Measurements from ENCODE around the gene WBP1L.
"Not testable (repeated sequence)": the region's sequence is repeated elsewhere in the genome, so short reads cannot be mapped to it uniquely, and the experiment has no call there.

The WBP1L gene

GRCh38 chr10:102745157-102745556, 1.4 kb downstream of the WBP1L start:
- FAIRE-seq = no peak
- TF ChIP-seq POLR2A (IDR thresholded peaks at IDR 0.05; ENCODE audit: low read depth, low read length) (no peak), POLR2AphosphoS5 (IDR thresholded peaks at IDR 0.05; ENCODE audit: low read depth, low read length) (no peak), TAF1 (IDR thresholded peaks at IDR 0.05; ENCODE audit: borderline replicate concordance, low read depth, low read length) (no peak)
- DNase-seq (ENCODE audit: insufficient read length) = no peak

- FAIRE-seq = no peak
- TF ChIP-seq POLR2A (IDR thresholded peaks at IDR 0.05; ENCODE audit: low read depth, low read length) = no peak
- TF ChIP-seq POLR2AphosphoS5 (IDR thresholded peaks at IDR 0.05; ENCODE audit: low read depth, low read length) = no peak
- DNase-seq (ENCODE audit: insufficient read length) = no peak
Observed at GRCh38 chr10:102752266-102752930, 8.7 kb downstream of the WBP1L start.

GRCh38 chr10:102752934-102753664, 9.4 kb downstream of the WBP1L start:
- no peak for DNase-seq (ENCODE audit: insufficient read length)
- FAIRE-seq = no peak
- no peak for TF ChIP-seq POLR2AphosphoS5 (IDR thresholded peaks at IDR 0.05; ENCODE audit: low read depth, low read length)
- no peak for TF ChIP-seq POLR2A (IDR thresholded peaks at IDR 0.05; ENCODE audit: low read depth, low read length)
- no peak for TF ChIP-seq TAF1 (IDR thresholded peaks at IDR 0.05; ENCODE audit: borderline replicate concordance, low read depth, low read length)

GRCh38 chr10:102753718-102754117, 10.0 kb downstream of the WBP1L start:
- DNase-seq (ENCODE audit: insufficient read length) (no peak), FAIRE-seq (no peak)
- TF ChIP-seq TAF1 (IDR thresholded peaks at IDR 0.05; ENCODE audit: borderline replicate concordance, low read depth, low read length) (no peak), POLR2AphosphoS5 (IDR thresholded peaks at IDR 0.05; ENCODE audit: low read depth, low read length) (no peak), POLR2A (IDR thresholded peaks at IDR 0.05; ENCODE audit: low read depth, low read length) (no peak)

DNA sequence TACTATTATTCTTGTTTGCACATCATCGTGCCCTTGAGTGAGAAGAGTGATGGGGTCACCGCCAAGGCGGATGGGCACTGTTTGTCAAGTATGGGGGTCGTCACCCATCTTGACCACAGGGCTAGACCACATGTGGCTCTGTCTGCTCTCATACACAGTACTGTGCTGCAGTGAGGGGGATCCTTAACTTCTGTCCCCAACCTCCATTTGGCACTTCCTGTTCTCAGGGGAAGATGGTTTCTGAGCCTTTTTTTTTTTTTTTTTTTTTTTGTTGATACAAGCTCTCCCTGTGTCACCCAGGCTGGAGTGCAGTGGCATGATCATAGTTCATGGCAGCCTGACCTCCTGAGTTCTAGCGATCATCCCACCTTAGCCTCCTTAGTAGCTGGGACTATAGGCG, 13.6 kb downstream of the WBP1L start:
- DNase-seq (ENCODE audit: insufficient read length) = no peak
- TF ChIP-seq TAF1 (IDR thresholded peaks at IDR 0.05; ENCODE audit: borderline replicate concordance, low read depth, low read length) = no peak
- no peak for TF ChIP-seq POLR2AphosphoS5 (IDR thresholded peaks at IDR 0.05; ENCODE audit: low read depth, low read length)
- no peak for TF ChIP-seq POLR2A (IDR thresholded peaks at IDR 0.05; ENCODE audit: low read depth, low read length)
- FAIRE-seq = no peak

DNA sequence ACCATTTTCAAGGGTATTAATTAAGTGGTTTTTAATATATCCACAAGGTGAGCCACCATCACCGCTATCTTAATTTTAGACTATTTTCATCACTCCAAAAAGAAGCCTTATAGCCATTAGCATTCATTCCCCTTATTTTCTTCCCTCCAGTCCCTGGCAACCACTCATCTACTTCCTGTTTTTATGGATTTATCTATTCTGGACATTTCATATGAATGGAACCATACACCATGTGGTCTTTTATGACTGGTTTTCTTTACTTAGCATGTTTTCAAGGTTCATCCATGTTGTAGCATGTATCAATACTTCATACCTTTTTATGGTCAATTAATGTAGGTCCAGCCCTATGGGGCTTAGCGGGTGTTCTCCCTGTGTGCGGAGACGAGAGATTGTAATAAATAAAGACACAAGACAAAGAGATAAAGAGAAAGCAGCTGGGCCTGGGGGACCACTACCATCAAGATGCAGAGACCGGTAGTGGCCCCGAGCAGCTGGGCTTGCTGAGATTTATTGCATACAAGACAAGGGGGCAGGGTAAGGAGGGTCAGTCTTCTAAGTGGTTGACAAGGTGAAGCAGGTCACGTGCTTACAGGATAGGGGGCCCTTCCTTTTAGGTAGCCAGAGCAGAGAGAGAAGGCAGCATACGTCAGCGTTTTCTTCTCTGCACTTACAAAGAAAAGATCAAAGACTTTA, 14.6 kb downstream of the WBP1L start:
- DNase-seq (ENCODE audit: insufficient read length) (no peak), FAIRE-seq (no peak)
- no peak for TF ChIP-seq TAF1 (IDR thresholded peaks at IDR 0.05; ENCODE audit: borderline replicate concordance, low read depth, low read length)
- no peak for TF ChIP-seq POLR2A (IDR thresholded peaks at IDR 0.05; ENCODE audit: low read depth, low read length)
- TF ChIP-seq POLR2AphosphoS5 (IDR thresholded peaks at IDR 0.05; ENCODE audit: low read depth, low read length) = no peak

DNA sequence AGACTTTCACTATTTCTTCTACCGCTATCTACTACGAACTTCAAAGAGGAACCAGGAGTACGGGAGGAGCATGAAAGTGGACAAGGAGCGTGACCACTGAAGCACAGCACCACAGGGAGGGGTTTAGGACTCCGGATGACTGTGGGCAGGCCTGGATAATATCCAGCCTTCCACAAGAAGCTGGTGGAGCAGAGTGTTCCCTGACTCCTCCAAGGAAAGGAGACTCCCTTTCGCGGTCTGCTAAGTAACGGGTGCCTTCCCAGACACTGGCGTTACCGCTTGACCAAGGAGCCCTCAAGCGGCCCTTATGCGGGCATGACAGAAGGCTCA, 15.2 kb downstream of the WBP1L start:
- not testable (repeated sequence) for FAIRE-seq; DNase-seq (ENCODE audit: insufficient read length)

- no peak for FAIRE-seq
- no peak for DNase-seq (ENCODE audit: insufficient read length)
- TF ChIP-seq TAF1 (IDR thresholded peaks at IDR 0.05; ENCODE audit: borderline replicate concordance, low read depth, low read length) (no peak), POLR2AphosphoS5 (IDR thresholded peaks at IDR 0.05; ENCODE audit: low read depth, low read length) (no peak), POLR2A (IDR thresholded peaks at IDR 0.05; ENCODE audit: low read depth, low read length) (no peak)
Observed at GRCh38 chr10:102759497-102760210, 15.9 kb downstream of the WBP1L start.

DNA sequence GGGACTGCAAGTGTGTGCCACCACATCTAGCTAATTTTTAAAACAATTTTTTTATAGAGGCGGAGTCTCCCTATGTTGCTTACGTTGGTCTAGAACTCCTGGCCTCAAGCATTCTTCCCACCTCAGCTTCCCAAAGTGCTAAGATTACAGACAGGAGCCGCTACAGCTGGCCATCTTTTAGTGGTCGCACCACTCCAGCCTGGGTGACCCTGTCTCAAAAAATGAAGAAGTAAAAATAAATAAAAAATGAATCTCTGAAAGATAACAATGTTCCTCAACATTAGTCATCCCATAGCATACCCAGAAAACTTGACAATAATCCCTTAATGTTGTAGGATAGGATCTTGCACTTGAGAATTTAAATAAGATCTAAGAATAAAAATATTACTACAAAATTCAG, 18.2 kb downstream of the WBP1L start:
- no peak for DNase-seq (ENCODE audit: insufficient read length)
- no peak for TF ChIP-seq TAF1 (IDR thresholded peaks at IDR 0.05; ENCODE audit: borderline replicate concordance, low read depth, low read length)
- no peak for TF ChIP-seq POLR2A (IDR thresholded peaks at IDR 0.05; ENCODE audit: low read depth, low read length)
- TF ChIP-seq POLR2AphosphoS5 (IDR thresholded peaks at IDR 0.05; ENCODE audit: low read depth, low read length) = no peak
- FAIRE-seq = no peak

- DNase-seq (ENCODE audit: insufficient read length) (no peak), FAIRE-seq (no peak)
- no peak for TF ChIP-seq TAF1 (IDR thresholded peaks at IDR 0.05; ENCODE audit: borderline replicate concordance, low read depth, low read length)
- TF ChIP-seq POLR2AphosphoS5 (IDR thresholded peaks at IDR 0.05; ENCODE audit: low read depth, low read length) = no peak
- TF ChIP-seq POLR2A (IDR thresholded peaks at IDR 0.05; ENCODE audit: low read depth, low read length) = no peak
Observed at GRCh38 chr10:102762401-102763015, 18.8 kb downstream of the WBP1L start.

DNA sequence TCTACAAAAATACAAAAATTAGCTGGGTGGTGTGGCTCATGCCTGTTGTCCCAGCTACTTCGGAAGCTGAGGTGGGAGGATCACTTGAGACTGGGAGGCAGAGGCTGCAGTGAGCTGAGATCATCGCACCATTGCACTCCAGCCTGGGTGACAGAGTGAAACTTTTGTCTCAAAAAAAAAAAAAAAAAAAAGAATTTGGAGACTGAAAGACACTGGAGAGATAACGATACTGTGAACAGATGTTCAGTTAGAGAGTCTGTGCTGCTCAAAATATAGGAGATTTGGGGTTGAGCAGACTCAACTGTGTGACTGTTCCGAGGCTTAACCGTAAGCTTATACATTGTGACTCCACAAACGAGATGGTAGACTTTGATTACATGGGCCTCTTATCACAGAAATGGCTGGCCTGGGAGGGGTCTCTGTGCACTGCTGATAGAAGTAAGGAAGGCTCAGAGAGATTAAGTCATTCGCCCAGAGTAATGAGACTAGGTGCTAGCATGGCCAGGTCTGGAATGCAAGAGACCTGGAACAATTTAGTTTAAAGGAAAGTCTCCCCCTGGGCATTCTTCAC, 19.4 kb downstream of the WBP1L start:
- FAIRE-seq (no peak), DNase-seq (ENCODE audit: insufficient read length) (no peak)
- TF ChIP-seq POLR2A (IDR thresholded peaks at IDR 0.05; ENCODE audit: low read depth, low read length) (no peak), POLR2AphosphoS5 (IDR thresholded peaks at IDR 0.05; ENCODE audit: low read depth, low read length) (no peak), TAF1 (IDR thresholded peaks at IDR 0.05; ENCODE audit: borderline replicate concordance, low read depth, low read length) (no peak)

Data from GM12892 (cell line).